NT2/D1 (cell line): ENCODE measurements around the gene PAOX.

Source experiments
- DNase-seq: peaks from one replicate; pipeline ENCODE4 v3.0.0-alpha.2; 2011; ENCODE audit warnings: low read depth, low spot score
- H3K27me3 ChIP-seq: 2 replicates; pipeline ENCODE4 v1.6.0; 2011; ENCODE audit warnings: mild to moderate bottlenecking; ENCODE audit not compliant: insufficient read length, insufficient read depth
- H3K36me3 ChIP-seq: 2 replicates; pipeline ENCODE4 v1.6.1; 2011; ENCODE audit warnings: mild to moderate bottlenecking, low read length, mixed read lengths; ENCODE audit not compliant: insufficient read depth, insufficient read length
- H3K4me1 ChIP-seq: 2 replicates; pipeline ENCODE4 v1.5.1; 2011; ENCODE audit not compliant: insufficient read depth, insufficient read length
- H3K4me3 ChIP-seq: 2 replicates; pipeline ENCODE4 v1.5.1; 2011; ENCODE audit warnings: low read depth; ENCODE audit not compliant: insufficient read length
- H3K9ac ChIP-seq: 2 replicates; pipeline ENCODE4 v1.6.0; 2011; ENCODE audit warnings: low read depth; ENCODE audit not compliant: insufficient read length
- H3K9me3 ChIP-seq: 2 replicates; pipeline ENCODE4 v1.5.1; 2011; ENCODE audit warnings: mild to moderate bottlenecking, low read length; ENCODE audit not compliant: insufficient read depth
- SUZ12 ChIP-seq: IDR thresholded peaks from 2 replicates; pipeline ENCODE4 v1.6.1; 2011; ENCODE audit not compliant: insufficient read length, insufficient read depth; ENCODE audit errors: extremely low read depth
- YY1 ChIP-seq: IDR thresholded peaks from 2 replicates; pipeline ENCODE4 v1.6.1; 2011; ENCODE audit not compliant: insufficient read length, insufficient read depth
- ZNF274 ChIP-seq: IDR thresholded peaks from 2 replicates; pipeline ENCODE4 v1.6.1; 2011; ENCODE audit warnings: mild to moderate bottlenecking, low read depth, low read length

Gene PAOX

DNA sequence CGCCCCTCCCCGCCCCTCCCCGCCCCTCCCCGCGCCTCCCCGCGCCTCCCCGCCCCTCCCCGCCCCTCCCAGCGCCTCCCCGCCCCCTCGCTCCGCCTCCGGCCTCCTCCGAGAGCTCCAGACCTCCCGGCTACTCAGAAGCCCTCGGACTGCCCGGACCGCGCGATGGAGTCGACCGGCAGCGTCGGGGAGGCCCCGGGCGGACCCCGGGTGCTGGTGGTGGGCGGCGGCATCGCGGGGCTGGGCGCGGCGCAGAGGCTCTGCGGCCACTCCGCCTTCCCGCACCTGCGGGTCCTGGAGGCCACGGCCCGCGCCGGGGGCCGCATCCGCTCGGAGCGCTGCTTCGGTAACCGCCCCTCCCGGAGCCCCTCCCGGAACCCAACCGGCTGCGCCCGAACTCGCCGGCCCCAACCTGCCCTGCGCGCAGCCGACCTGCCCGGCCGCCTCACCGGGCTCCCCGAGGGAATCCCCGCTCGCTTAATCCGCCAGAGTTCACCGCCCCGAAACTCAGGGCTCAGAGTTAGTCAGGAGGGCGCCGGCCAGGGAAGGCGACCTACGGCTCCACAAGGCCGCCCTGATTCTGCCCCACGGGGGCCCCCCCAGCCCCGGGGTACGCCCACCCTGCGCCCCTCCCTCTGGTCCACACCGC, at the start of gene PAOX:
Gene PAOX, plus strand, starts transcription at position 111 of the 649 bp plus-strand sequence. Its CDS starts 55 bp downstream, at position 166.
- no peaks in the 10 kb centered on the region for H3K9me3 ChIP-seq
- peak within 1 kb of the TSS; percentile 76 for H3K9ac ChIP-seq
- no peak for DNase-seq
- H3K4me1 ChIP-seq, result peaks cover 6% of the 10 kb centered on the region
- peaks cover 4% of the 10 kb centered on the region for H3K36me3 ChIP-seq
- H3K27me3 ChIP-seq, result peaks cover 55% of the 10 kb centered on the region
- TF ChIP-seq ZNF274, result no peak
- TF ChIP-seq YY1, result no peak
- TF ChIP-seq SUZ12, result no peak
- H3K4me3 ChIP-seq, result peak within 1 kb of the TSS; percentile 63

DNA sequence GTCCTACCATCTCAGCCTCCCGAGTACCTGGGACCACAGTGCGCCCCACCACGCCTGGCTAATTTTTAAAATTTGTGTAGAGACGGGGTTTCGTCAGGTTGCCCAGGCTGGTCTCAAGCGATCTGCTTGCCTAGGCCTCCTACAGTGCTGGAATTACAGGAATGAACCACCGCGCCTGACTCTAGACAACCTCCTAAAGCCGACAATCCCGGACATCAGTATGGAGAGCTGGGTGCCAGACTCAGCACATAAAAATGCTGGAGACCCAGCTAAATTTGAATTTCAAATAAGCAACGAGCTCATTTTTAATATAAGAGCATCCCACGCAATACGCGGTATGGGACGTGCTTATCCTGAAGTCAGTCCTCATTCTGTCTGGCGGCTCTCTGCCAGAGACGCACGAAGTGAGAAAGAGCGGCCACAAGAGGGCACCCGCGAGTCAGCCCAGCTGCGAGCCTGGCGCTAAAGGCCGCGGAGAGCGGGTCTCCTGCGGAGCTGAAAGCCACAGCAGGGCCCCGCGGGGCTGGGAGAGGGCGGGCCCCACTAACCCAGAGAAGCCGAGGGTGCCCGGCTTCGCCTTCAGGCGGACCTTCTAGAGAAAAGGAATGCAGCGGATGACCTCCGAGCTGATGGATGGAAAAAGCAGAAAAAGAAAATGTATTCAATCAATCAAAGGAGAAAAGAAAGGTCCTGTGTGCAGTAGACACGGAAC, 49.4 kb upstream of the PAOX start:
- TF ChIP-seq YY1 (no peak), SUZ12 (no peak), ZNF274 (no peak)
- H3K27me3 ChIP-seq, result peaks cover 84% of the 10 kb centered on the region
- H3K9me3 ChIP-seq, result peaks cover 14% of the 10 kb centered on the region; the same call in 1 of the 2 replicates
- H3K4me1 ChIP-seq, result peaks cover 20% of the 10 kb centered on the region
- peak overlapping the region; percentile 42 for H3K9ac ChIP-seq
- H3K4me3 ChIP-seq, result peak overlapping the region; percentile 21
- DNase-seq, result peak; percentile 55
- no peaks in the 10 kb centered on the region for H3K36me3 ChIP-seq

DNA sequence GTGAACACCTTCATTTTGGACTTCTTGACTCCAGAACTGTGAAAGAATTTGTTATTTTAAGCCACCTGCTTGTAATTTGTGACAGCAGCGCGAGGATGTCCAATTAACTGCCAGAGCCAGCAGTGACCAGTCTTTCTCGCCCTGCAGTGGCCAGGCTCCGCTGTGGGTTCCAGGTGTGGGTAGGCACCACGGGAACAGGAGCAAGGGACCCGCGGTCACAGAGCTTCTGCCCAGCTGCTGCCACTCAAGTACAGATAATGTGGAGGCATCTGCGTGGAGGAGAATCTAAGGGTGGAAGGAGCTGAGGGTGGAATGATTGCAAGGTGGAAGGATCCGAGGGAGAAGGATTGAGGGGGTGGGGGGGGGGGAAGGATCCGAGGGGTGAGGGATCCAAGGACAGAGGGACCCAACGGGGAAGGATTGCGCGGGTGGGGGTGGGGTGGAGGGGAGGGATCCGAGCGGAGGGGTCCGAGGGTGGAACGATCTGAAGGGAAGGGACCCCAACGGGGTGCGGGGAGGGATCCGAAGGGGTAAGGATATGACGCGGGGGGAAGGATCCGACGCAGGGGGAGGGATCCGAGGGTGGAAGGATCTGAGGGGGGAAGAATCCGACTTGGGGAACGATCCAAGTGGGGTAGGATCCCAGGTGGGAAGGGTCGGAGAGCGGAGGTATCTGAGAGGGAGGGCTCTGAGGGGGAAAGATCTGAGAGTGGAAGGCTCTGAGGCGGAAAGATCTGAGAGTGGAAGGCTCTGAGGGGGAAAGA, 45.9 kb upstream of the PAOX start:
- Histone ChIP-seq H3K9me3 (peaks cover 14% of the 10 kb centered on the region; the same call in 1 of the 2 replicates), H3K4me1 (peaks cover 10% of the 10 kb centered on the region), H3K4me3 (no peak overlapping the region), H3K36me3 (no peaks in the 10 kb centered on the region), H3K27me3 (peaks cover 85% of the 10 kb centered on the region), H3K9ac (no peak overlapping the region)
- DNase-seq, result no peak
- TF ChIP-seq YY1 (no peak), SUZ12 (no peak), ZNF274 (no peak)

DNA sequence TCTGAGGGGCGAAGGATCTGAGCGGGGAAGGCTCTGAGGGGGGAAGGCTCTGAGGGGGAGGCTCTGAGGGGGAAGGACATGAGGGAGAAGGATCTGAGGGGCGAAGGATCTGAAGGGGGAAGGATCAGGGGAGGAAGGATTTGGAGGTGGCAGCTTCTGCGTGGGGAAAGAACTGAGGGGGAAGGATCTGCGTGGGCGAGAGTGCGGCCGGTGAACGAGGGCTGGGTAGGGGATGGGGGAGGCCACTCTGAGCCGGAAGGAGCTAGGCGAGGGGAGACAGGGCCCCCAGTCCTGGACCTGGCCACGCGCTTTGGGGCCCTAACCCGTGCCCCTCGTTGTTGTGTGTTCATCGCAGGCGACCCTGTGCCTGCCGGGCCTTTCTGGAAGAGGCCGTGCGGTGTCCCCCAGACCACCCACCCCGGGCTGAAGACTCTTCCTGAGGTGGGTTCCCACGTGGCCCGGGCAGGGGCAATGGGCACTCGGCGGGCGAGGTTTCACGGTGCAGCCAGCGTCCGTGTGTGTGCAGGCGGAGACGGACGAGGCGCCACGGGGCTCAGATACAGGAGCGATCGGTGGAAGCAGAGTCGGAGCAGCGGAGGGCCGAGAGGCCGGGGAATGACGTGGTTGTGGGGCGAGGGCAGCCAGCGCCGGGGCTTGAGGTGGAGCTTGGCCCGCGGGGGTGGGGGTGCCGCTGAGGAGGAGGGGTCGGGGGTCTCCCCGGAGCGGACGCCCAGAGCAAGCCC, 44.4 kb upstream of the PAOX start:
- Histone ChIP-seq H3K4me1 (no peaks in the 10 kb centered on the region), H3K9ac (no peak overlapping the region), H3K27me3 (peaks cover 87% of the 10 kb centered on the region), H3K36me3 (no peaks in the 10 kb centered on the region), H3K9me3 (peaks cover 14% of the 10 kb centered on the region; the same call in 1 of the 2 replicates), H3K4me3 (no peak overlapping the region)
- no peak for DNase-seq
- TF ChIP-seq SUZ12, result peak; percentile 8
- TF ChIP-seq YY1, result no peak
- no peak for TF ChIP-seq ZNF274

DNA sequence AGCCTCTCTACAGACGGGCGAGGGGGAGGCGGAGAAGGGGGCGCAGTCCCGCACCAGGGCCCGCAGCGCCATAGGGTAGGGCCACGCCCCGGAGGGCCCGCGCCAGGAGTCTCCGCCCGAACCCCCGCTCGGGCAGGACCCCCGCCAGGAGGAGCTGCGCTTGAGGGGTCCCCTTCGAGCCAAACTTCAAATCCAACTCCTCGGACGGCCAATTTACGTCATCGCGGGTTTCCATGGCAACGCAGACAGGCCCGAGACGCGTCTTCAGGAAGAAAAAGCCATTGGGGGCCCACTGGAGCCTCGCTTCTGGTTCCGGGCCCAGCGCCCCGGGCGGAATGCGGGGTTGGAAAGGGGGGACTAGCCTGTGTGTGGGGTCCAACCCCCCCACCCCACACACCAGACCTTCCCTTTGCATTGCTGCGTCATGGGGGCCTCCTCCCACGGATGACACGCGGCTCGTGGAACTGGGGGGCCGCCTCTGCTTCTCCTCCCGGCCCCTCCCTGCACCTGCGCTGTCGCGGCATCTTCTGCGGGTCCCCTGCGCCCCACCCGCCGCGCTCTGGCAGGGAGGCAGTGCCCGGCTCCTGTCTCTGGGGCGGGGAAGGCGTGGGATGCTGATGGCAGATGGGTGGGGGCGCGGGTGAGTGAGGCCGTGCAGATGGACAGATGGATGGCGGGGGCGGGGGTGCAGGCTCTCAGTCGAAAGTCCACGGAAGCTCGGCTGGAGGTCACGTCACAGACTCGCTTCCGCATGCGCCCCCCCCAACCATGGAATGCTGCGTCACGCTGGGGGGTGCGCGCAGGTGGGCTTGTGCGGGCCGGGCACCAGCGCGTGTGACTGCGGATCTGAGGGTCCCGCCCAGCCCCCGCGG, 43.6 kb upstream of the PAOX start:
- peaks cover 91% of the 10 kb centered on the region for H3K27me3 ChIP-seq
- TF ChIP-seq SUZ12, result peak; percentile 11
- no peak for TF ChIP-seq ZNF274
- no peak for DNase-seq
- H3K9ac ChIP-seq, result no peak overlapping the region
- no peaks in the 10 kb centered on the region for H3K36me3 ChIP-seq
- H3K9me3 ChIP-seq, result peaks cover 14% of the 10 kb centered on the region; the same call in 1 of the 2 replicates
- H3K4me1 ChIP-seq, result no peaks in the 10 kb centered on the region
- H3K4me3 ChIP-seq, result peak overlapping the region; percentile 8

DNA sequence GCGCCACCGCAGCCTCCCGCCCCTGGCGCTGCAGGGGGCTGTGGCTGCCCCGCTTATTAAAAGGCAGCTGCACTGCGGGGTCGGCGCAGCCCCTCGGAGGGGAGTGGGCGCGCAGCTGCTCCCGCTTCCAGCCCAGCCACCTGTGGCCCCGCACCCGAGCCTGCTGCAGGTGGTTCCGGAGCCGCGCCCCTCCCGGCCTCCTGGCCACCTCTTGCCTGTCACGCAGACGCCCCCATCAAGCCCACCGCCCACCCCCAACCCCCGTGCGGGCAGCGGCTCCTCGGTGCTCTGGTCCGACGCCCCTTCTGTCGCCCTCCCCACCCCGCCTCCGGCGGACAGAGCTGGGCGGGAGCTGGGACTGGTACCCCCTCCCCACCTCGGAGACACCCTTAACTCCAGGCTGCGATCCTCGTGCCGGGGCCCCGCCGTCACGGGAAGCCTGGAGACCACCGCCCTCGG, 42.9 kb upstream of the PAOX start:
- Histone ChIP-seq H3K4me3 (no peak overlapping the region), H3K36me3 (no peaks in the 10 kb centered on the region), H3K4me1 (no peaks in the 10 kb centered on the region), H3K27me3 (peaks cover 86% of the 10 kb centered on the region), H3K9ac (no peak overlapping the region), H3K9me3 (peaks cover 14% of the 10 kb centered on the region; the same call in 1 of the 2 replicates)
- TF ChIP-seq SUZ12, result no peak
- DNase-seq, result no peak
